NCI-H1694 (cell line): ENCODE results near the gene EGFLAM.

Experiments
- DNase-seq: peaks from one replicate; lab custom pipeline; 2025; lab: John Stamatoyannopoulos, UW

Gene EGFLAM

DNA sequence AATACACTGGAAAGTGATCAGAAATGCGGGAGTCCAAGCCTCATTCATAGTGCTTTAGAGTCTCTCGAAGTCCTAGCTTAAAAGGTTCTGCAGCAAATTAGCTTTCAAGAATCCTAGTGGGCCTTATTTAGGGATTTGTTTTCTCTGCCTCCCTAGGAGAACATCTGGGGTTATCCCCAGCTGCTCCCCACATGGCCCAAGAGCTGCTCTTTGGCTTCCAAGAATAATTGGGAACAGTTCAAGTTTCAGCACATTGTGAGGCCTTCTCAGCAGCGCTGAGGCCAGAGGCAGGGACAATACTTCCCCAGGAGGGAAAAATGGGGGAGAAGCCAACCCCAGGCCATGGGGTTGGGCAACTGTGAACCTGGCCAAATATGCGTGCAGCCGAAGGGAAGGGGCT lies 189.4 kb downstream of the EGFLAM start:
- DNase-seq: no peak

DNA sequence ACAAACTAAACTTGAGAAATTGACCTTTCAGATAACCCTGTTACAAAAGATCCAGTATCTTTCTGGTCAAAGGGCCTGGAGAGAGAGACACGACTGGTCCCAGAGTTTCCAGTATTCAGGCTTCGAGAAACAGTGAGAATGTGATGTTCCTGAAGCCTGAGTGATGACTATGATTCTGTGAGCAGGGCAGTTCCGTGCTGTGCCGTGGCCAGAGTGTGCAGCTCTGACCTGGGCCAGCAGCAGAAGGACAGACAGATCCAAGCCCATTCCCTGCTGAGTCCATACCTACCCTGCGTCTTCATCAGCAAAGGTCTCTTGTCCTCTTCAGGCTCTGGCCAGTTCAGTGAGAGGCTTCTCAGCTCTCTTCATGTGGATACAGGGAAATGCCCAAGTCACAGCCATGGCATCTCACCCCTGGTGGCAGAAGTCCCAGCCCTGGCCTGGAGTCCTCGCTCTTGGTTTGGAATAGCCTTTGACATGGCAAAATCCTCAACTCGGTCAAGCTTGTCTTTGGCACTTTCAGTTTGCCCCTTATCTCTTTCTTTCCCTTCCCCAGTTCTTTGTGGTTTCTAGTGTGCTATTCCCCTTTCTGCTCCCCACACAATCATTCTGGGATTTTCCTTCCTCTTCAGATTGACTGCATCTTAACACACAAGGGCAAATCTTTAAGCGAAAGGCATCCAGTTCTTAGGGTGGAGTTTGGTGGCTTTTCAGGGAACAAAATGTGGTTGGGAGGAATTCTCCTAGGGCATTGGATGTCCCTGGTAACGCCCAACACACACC lies 190.4 kb downstream of the EGFLAM start:
- DNase-seq: no peak

DNA sequence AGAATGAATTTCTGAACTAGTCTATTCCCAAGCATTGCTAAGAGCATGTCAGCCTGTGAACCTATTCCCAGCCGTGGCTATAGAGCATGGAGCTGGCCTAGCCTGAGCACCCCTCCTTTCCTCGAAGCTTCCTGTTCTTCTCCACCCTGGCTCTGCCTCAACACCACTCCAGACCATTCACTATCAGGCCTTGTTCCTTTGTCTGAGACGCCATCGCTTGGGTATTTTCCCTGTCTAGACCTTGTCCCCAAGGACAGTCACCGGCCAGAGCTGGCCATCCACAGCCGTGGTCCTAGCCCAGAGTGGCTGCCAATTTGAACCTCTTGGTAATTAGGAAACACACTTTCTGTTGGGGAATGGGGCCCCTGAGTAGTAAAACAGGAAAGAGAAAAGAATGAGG lies 192.3 kb downstream of the EGFLAM start:
- no peak for DNase-seq

DNA sequence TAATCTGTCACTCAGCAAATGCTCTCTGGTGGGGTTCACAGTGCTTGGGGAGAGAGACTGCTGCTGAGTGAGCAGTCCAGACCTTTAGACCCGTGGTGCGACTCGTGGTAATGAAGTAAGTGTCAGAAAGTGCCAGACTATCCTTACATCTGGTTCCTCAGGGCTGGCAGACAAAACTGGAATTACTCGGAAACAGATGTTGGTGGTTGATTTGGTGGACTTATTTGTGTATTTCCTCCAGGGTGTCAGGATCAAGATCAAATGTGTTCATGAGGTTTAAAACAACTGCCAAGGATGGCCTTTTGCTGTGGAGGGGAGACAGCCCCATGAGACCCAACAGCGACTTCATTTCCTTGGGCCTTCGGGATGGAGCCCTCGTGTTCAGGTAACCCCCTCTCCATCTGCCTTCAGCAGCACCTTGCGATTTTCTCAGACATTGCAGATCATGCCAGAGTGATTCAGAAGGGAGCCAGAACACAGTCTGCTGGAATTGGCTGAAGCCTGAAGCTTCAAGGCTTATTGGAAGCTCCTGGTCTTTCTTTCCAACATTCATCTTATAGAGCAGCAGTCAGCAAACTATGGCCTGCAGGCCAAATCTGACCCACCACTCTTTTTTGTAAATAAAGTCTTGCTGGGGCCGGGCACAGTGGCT lies 192.8 kb downstream of the EGFLAM start:
- no peak for DNase-seq

DNA sequence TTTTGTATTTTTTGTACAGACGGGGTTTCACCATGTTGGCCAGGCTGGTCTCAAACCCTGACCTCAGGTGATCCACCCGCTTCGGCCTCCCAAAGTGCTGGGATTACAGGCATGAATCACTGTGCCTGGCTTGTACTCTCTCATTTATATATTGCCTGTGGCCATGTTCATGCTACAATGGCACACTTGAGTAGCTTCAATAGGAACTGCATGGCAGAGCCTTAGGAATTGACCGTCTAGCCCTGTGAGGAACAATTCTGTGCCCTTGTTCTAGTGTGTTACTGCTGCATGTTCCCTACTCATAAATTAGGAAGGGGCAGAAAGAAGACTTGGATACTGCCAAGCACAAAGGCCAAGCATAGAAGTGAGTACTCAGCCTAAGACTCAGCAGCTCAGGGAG lies 193.8 kb downstream of the EGFLAM start:
- DNase-seq: no peak

DNA sequence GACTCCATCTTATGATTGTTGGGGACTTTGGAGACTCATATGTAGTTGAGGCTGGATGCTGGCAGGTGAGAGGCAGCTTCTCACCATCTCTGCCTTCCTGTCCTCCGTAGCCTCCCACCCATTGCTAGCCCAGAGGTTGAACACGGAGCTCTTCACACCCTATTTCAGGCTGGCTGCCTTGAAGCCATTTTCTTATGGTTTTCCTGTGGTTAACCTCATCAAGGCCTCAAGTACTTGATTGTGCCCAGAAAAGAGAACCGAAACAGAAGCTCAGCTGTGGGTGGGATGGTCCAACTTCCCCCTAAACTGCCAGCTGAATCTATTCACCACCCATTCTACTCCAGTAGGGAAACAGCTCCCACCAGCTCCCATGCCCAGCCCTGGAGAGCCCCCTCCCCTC lies 195.1 kb downstream of the EGFLAM start:
- DNase-seq: no peak

DNA sequence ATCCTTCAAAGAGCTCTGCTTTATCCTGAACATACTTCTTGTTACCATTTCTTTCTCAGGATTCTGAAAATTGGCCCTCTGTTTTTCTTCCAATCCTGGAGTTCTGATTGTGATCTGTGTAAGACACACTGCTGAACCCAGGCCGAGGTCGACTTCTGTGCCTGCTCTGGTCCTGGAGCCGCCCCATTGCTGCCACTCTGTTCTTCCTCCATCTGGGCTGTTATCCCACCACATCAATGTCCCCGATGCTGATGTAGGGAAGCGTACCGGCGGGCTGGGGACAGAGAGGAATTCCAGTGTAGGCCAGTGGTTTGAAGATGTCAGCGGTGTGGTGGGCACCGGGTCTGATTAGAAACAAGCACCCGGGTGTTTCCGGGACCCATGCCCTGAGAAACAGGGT lies 195.6 kb downstream of the EGFLAM start:
- no peak for DNase-seq

DNA sequence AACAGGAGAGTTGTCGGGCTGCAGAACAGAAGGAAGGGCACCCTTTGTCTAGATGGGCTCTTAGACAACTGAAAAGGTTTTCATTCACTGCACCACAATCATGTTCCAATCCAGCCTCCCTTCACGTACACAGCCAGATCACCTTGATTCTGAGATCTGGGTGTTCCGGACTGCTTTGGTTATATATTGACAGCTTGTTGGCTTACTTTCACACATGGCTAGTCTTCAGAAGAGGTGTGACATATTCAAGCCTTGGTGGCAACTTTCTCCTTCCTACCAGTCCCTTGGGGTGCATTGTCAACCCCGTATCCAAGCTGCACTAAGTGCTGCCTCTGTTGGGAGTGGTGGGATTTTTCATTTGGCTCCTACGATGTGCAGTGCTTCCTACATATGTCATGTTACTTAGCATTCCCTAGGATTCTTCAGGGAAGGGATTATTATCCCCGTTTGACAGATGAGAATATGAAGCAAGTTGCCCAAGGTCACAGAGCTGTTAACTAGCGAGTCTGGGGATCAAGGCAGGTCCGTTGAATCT lies 197.5 kb downstream of the EGFLAM start:
- no peak for DNase-seq

DNA sequence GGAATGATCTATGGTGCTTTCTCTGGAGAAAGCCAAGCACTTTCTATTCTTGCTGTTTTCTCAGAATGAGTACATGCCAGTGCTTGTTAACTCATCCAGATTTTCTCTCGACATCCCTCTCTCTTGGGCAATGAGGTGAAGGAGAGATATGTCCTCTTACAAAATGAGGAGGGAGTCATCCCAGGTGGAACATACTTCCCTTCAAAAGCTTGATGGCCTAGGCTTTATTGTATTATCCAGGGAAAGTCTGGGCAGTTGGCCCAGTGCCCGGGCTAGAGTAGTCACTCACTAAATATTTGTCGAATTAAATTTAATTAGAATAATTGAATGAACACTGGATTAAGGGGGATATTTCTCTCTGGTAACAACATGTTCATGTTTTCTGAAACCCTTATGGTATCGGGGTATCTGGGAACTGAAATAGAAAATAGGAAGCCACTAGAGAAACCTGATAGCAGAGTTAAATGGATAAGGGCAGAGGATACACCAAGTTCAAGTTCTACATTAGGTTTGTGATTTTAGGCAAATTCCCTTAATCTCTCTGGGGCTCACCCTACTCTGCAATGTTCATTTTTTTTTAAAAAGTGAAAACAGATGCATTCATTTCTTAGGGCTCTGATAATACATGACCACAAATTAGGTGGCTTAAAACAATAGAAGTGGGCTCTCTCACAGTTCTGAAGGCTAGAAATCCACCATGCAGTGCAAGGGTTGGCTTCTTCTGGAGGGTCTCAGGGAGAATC lies 198.5 kb downstream of the EGFLAM start:
- no peak for DNase-seq

DNA sequence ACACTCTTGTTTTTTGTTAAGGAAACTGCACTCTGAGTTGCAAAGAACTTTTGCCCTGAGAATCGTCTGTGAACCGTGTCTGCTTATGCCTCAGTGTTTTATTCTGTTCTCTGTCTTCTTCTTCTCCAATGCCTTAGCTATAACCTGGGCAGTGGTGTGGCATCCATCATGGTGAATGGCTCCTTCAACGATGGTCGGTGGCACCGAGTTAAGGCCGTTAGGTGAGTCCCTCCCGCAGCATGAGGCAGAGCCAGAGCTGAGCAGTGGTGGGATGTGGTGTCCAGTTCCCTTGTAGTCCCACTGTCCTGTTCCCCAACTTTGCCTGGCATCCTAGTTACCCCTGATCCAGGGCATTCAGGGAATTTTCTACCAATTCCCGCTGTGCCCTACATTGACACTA lies 199.8 kb downstream of the EGFLAM start:
- no peak for DNase-seq

DNA sequence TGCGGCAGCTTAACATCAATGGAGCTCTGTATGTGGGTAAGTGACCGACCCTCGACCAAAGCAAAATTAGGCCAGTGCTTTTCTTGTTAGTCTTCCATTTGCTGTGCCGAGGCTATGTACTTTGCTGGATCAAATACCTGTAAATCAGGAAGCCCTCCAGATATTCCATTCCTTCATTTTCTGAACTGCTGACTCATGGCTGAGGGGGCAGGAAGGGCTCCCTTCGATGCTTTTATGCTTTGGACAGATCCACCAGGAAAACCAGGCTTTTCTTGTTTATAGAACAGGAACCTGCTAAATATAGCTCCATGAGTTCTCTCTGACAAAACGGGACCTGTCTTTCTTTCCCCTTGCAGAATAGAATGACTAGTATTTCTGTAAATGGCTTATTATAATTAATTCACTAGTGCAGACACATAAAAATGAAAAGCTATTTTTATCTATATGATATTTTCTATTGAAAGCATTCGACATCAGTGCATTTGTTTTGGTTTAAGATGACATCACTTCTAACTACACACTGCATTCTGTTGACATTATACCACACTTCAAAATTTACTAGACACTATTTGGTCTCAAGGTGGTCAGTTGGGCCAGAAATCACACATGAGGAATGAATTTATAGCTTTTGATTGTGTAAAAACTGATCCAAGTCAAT lies 204.7 kb downstream of the EGFLAM start:
- no peak for DNase-seq

DNA sequence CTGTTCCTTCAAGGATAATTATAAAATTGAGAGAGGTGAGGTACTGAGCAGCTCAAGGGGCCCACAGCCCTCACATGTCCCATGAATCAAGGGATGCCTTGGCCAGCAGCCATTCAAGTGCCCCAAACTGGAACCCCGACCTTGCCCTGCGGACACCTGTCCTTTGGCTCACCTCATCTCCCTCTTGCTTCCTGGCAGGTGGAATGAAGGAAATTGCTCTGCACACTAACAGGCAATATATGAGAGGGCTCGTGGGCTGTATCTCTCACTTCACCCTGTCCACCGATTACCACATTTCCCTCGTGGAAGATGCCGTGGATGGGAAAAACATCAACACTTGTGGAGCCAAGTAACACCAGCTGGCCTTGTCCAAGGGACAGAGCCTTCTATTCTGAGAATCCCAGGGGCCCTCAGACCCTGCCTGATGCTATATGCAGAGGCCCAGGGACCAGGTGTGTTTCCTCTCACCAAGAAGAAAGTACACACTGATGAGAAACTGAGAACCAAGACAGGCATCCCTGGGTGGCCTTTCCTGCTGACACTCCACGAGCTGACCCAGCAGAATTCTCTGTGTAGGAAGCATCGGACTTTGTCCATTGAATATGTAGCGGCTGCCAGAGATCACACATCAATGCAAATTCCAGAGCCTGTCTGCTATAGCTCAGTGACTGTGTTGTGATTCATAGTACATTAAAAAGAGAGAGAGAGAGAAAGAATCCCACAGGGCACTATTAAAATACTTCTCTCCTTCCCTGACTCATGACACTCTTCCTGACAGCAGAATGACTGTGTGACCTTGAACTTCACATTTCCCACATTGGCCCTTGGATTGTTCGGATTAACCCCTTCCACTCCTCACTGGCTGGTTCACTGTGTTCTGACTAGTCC lies 205.5 kb downstream of the EGFLAM start:
- no peak for DNase-seq

DNA sequence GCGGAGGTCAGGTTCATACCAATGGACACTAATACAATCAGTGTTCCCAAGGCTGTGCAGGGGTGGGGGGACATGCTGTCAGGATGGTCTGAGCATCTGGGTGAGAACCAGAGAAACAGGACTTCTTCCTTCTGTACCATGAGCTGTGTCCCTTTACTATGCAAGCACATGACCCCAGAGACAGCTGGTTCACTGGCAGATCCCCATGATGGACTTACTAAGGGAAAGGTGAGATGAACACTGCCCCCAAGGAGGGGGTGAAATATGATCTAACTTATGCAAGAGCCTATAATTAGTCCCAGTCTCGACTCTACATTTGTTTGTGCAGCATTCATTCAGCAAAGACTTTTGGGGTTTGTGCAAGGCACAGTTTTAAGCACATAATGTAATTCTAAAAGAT lies 206.7 kb downstream of the EGFLAM start:
- DNase-seq: no peak

DNA sequence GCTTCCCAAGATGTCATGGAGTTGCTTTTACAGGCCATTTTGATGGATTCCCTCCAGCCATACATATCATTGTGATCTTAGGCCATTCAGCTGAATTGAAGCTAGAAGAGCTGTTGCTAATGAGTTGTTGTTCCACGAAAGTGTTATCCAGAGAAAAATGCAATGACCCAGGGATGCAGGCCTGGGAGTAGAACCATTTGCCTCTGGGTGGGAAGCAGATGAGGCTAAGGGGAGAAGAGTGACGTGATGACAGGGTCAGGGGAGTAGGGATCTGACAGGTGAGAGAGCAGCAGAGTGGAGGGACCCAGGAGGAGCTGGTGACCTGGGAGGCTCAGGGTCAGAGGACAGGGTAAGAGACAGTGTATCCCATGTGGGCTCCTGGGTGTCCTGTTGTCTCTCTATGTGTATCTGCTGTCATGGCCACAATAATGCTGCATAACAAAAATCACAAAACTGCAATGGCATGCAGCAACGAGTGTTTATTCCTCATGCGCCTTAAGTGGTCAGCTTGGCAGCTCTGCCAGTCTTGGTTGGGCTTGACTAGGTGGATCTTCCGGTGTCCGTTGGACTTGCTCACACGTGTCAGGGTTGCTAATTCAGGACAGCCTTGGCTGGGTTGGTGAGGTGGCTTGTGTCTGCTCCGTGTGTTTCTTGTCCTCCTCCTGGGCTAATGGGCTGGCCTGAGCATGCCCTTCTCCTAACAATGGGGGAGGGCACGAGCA lies 207.5 kb downstream of the EGFLAM start:
- no peak for DNase-seq

DNA sequence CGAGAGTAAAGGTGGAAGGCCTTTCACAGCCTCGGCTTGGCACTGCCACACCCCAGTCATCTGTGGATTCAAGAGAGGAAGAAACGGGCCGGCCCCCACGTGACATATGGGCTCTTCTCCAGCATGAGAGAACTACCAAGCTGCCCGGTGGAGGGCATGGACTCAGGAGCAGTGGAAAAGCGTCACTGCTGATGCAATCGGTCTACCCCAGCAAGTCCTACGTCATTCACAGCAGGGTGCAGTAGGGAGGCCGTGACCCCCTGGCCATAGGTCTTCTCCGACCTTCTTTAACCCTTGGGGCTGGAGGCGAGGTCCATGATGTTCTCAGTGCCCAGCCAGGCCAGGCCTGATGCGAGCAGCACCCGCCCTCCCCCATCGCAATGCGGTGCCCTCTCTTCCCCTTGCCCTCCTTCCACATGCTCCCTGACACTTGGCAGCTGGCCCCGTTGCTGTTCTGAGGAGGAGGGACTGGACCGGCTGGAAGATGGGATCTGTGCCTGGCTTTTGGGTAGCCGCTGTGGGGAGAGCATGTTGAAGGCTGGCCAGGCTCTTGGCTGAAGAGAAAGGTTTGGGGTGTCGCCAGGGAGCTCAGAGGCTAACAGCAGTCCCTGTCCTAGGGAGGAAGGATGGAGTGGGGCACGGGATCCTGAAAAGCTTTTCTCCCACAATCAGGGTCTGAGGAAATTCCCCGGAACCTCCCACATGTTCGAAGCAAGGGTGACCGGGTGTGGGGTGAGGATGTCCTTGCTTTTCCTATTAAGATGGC lies 208.2 kb downstream of the EGFLAM start:
- no peak for DNase-seq

DNA sequence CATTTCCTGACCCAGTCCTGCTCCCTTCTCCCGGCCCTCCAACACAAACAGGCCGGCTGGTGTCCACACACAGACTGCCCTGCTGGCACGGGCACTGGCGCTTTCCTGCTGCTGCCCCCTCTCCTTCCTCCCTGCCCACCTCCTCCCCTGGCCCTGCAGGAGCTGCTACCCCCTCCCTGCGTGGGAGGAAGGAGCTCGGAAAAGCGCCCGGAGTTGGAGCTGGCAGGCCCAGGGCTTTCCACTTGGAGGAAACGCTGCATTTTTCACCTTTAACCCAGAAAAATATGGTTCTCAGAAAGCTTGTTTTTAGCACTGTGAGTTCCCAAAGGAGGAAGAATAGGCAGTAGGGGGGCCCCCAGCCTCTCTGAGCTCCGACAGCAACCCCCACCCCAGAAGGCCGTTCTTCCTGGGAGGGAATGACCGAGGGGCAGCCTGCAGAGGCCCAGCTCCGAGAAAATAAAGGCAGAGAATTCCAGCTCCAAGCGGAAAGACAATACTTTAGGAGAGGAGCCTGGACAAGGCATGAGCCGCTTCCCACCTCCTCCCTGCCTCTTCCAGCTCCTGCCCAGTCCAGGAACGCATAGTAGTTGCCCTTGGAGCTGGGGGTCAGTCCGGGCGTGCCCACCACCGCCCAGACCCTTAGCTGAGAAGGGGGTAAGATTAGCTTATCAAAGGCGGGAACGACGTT lies 209.1 kb downstream of the EGFLAM start:
- DNase-seq: no peak

DNA sequence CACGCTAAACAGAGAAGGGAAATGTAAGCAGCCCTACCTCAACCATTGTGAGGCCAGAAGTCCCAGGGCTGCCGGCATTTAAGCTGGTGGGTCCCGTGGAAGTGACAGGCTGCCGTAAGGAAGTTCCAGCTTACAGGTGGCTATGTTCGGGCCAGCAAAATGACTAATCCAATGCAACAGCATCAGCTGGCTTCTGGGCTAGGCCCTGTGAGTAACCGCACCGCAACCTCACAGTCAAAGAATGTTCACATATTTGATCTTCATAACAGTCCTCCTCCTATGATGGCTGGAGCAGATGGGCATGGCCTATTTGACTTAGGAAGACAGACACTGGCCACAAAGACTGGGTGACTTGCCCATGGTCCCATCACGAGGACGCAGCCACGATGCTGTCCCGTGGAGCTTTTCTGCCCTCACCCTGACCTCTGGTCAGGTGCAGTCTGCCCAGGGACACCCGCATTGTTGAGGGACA lies 209.9 kb downstream of the EGFLAM start:
- DNase-seq: no peak

DNA sequence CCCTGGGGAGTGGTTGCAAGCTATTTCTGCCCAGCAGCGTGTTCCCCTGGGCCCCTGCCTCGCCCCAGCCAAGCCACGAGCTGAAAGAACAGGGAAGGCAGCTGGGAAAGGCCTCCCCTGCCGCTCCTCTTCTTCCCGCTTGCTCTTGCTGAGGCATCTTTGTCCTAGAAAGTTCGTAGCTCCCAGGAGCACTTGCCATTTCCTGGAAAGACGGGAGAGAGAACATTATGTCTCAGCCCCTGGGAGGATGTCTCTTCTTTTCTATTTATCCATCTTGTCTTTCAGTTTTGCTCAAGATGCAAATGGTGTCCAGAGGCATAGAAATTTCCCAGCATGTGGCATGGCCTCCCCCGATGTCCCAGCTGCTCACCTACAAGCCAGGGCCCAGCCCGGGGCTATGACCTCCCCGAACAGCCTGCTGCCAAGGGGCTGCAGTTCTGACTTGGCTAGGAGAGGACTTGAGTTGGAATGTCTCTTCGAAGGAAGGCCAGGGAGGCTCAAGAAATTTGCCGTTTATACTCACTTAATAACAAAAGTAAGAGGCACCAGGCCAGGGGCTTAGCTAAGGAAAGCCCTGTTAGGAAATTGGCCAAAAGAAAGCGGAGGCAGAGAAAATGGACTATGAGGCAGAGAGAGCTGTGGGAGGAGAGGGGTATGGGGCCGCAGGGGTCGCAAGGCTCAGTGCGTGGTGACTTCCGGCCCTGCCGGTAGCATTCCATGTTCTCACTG lies 210.8 kb downstream of the EGFLAM start:
- no peak for DNase-seq
